Placental pericyte (primary cell): ENCODE results near the gene TPMT. TPM values are rescaled to one million over a fixed set of nuclear protein-coding genes. Genes with fewer than 3 reads are reported as not detected.

Experiments
- total RNA-seq: library from RNA; depleted of rRNA; stranded (reverse); fragments of >200 nt; gene quantifications from 2 replicates; pipeline ENCODE4 v1.2.3, GENCODE V29; 2012

Gene TPMT
- 8.8 and 13.0 TPM in 2 replicates for total RNA-seq

DNA sequence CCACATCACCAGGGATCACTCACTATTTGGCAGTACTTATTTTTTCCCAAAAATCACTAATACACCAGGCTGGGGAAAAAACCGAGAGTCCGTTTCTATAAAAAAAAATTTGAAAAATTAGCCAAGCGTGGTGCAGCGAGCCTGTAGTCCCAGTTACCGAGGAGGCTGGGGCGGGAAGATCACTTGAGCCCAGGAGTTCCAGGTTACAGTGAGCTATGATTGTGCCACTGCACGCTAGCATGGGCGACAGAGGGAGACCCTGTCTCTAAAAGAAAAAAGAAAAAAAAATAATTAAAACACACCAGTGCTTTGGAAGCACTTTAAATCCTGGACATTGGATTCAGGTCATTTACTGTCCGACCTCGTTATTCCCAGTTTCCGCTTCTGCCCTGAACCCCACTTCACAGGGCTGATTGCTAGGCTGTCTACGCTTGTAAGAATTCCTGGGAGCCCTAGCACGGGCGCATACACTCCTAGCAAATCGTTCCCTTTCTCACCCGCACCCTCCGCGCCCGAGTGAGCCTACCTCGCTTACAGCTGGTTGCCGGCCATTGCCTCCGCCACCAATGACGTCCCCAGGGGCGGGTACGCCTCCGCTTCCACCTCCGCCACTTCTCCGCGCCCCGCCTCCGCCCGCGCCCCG is at the start of gene TPMT:
TSS of gene TPMT (minus strand) at position 571 of the 643 bp plus-strand sequence. CDS start 5,950 bp downstream, outside the sequence.

DNA sequence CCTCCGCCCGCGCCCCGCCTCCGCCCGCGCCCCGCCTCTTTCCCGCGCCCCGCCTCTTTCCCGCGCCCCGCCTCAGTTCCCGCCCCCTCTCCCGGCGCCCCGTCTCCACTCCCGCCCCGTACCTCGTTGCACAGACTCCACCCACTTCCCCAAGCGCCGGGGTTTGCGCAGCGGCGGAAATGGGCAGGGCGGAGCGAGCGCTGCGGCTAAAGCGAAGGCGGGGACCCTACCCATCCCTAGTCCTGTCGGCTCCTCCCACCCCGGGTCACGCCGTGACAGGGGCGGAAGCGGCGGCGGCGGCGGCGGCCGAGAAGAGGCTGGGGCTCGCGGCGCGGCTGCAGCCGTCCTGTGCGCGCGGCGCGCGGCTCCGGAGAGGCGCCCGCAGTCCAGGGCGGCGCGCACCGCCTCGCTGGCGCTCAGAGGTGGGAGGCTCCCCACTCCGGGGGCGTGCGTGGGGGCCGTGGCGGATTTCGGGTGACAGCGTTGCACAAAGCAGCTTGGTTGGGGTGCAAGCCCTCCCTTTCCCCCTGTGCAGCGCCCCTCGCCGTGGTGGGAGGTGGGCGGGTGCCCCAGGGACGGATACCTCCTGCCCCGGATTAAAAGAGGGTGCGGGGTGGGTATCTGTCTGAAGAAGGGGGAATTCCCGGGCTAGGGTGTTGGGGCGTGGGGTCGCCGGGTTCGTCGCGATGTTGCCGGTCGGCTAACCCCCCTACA is 430 bp upstream of the TPMT start, which contains the start of gene KDM1B:
TSS of gene KDM1B (plus strand) at position 273 of the 714 bp plus-strand sequence. CDS start 4,474 bp downstream, outside the sequence.

DNA sequence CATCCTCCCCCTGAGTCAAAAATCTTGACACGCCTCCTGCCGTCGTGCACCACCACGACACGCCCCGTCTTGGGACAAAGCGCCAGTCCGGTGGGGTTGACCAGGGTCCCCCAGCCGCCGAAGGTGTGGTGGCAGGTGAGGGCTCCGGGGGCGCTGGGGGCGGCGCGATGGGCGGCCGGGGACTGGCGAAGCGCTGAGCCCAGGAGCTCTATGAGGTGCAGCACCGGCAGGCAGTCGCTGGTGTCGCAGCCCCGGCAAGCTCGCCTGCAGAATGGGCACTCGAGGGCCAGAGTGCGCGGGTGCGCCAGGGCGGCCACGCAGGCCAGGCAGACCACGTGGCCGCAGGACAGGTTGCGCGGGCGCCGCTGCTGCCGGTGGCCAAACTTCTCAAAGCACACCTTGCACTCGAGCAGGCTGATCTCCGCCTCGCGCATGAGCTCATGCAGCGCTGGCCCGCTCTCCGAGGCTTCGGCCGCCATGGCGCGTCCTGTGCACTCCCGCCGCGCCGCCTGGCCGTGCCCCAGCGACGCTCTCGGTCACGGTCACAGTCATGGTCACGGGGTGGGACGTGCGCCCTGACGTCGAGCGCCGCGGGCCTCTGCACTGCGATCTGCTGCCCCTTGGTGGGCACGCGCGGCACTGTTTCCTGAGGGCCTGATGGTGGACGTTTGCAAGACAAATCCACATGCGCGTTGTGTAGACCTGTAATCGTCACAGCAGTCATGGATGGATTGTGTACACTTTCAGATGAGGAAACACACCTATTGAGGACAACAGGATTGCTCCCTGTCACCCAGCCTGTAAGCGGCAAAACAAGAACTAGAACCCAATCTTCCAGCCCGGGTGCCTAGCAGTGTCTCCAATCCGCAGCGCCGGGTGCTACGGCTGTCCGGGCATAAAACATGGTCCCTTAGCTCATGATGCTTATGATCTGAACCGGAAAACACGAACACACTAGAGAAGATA is 32.5 kb downstream of the TPMT start, which contains the start of gene NHLRC1:
TSS of gene NHLRC1 (minus strand) at position 550 of the 966 bp plus-strand sequence. CDS start at position 479, 71 bp downstream.

Other genes starting within 250 kb of the TPMT start
- gene KIF13A, start 167.4 kb downstream of the TPMT start, total RNA-seq = 35.7 and 47.0 TPM in 2 replicates
- gene NHLRC1, start 32.4 kb downstream of the TPMT start, total RNA-seq = 2.0 and 2.4 TPM in 2 replicates
- gene KDM1B, start 345 bp upstream of the TPMT start, total RNA-seq = 11.2 and 18.3 TPM in 2 replicates
- 86.4 and 119 TPM in 2 replicates for gene DEK, start 109.5 kb upstream of the TPMT start, total RNA-seq
- 0.44 and 1.4 TPM in 2 replicates for gene RNF144B, start 232.3 kb upstream of the TPMT start, total RNA-seq